PC-9 (cell line): ENCODE data around the gene SLC51A. TPM values are rescaled to one million over a fixed set of nuclear protein-coding genes. Genes with fewer than 3 reads are reported as not detected.

Source experiments
- BruUV-seq: library from RNA; stranded (reverse); fragments of 400-500 nt; replicated peaks from 2 replicates; lab custom pipeline; 2021; lab: Mats Ljungman, UMichigan
- CTCF ChIA-PET: fragments of 300-600 bp; sonication (Branson Sonifier 250); formaldehyde crosslinking; loops from one replicate; lab custom pipeline; 2022; ENCODE audit warnings: antibody characterized with exemption; lab: Charles Lee
- POLR2A ChIA-PET: fragments of 300-600 bp; sonication (Branson Sonifier 250); formaldehyde crosslinking; loops from one replicate; lab custom pipeline; 2022; ENCODE audit warnings: antibody characterized with exemption; ENCODE audit not compliant: unreplicated experiment; lab: Charles Lee
- DNase-seq, 2 experiments: peaks; one replicate each; pipeline versions ENCODE4 v3.0.0 to v3.0.0-alpha.2; 2015 to 2022; ENCODE audit warnings: mixed read lengths in 1 of 2
- H2AFZ ChIP-seq: fragments of 200-600 bp; sonication (generic); 2 replicates; pipeline ENCODE4 v1.8.1; 2017; ENCODE audit warnings: antibody characterized with exemption
- H3F3A ChIP-seq: fragments of 200-600 bp; sonication (generic); 2 replicates; pipeline ENCODE4 v1.8.1; 2017; ENCODE audit warnings: antibody characterized with exemption, mild to moderate bottlenecking, low read depth; ENCODE audit not compliant: insufficient read depth
- H3K27ac ChIP-seq: fragments of 200-600 bp; sonication (generic); 2 replicates; pipeline ENCODE4 v1.6.1; 2016; ENCODE audit warnings: mixed run types
- H3K27me3 ChIP-seq: fragments of 200-600 bp; sonication (generic); 2 replicates; pipeline ENCODE4 v1.6.1; 2016; ENCODE audit warnings: low read depth, mixed run types; ENCODE audit not compliant: insufficient read depth
- H3K36me3 ChIP-seq: fragments of 200-600 bp; sonication (generic); 2 replicates; pipeline ENCODE4 v1.6.1; 2016; ENCODE audit warnings: low read depth, mixed run types
- H3K4me1 ChIP-seq: fragments of 200-600 bp; sonication (generic); replicated peaks from 2 replicates; pipeline ENCODE4 v1.6.1; 2016; ENCODE audit warnings: mixed run types; ENCODE audit not compliant: insufficient read depth
- H3K4me2 ChIP-seq: fragments of 200-600 bp; sonication (generic); 2 replicates; pipeline ENCODE4 v1.6.1; 2017; ENCODE audit warnings: mixed run types
- H3K4me3 ChIP-seq: fragments of 200-600 bp; sonication (generic); 2 replicates; pipeline ENCODE4 v1.6.1; 2016; ENCODE audit warnings: mixed run types
- H3K79me2 ChIP-seq: fragments of 200-600 bp; sonication (generic); 2 replicates; pipeline ENCODE4 v1.6.1; 2017; ENCODE audit warnings: low read depth, mixed run types
- H3K9me2 ChIP-seq: fragments of 200-600 bp; sonication (generic); 2 replicates; pipeline ENCODE4 v1.8.1; 2017; ENCODE audit warnings: mild to moderate bottlenecking; ENCODE audit not compliant: insufficient read depth
- H3K9me3 ChIP-seq: fragments of 200-600 bp; sonication (generic); 2 replicates; pipeline ENCODE4 v1.8.1; 2016; ENCODE audit warnings: low read depth; ENCODE audit not compliant: insufficient read depth
- H4K20me1 ChIP-seq: fragments of 200-600 bp; sonication (generic); 2 replicates; pipeline ENCODE4 v1.8.1; 2017; ENCODE audit not compliant: insufficient read depth
- EZH2 ChIP-seq: fragments of 200-600 bp; sonication (generic); IDR thresholded peaks from 2 replicates; pipeline ENCODE4 v1.8.0; 2017; ENCODE audit warnings: antibody characterized with exemption, low read depth
- intact Hi-C: fragments of 100-400 bp; cut with micrococcal nuclease; formaldehyde crosslinking; loops from one replicate; pipeline ENCODE4 v1.10.0; 2022; ENCODE audit not compliant: unreplicated experiment
- total RNA-seq: library from RNA; stranded (reverse); gene quantifications from 2 replicates; pipeline ENCODE4 v1.2.3, GENCODE V29; 2021
- TF ChIP-seq, protein P1 (sequence below): fragments of 200-600 bp; sonication (generic); conservative IDR thresholded peaks from 2 replicates; pipeline ENCODE4 v1.6.1; 2017; ENCODE audit warnings: mixed run types, antibody characterized with exemption, mild to moderate bottlenecking, moderate library complexity

Gene SLC51A
- total RNA-seq, 1 experiment from 2014 or later, result 10.3 TPM

DNA sequence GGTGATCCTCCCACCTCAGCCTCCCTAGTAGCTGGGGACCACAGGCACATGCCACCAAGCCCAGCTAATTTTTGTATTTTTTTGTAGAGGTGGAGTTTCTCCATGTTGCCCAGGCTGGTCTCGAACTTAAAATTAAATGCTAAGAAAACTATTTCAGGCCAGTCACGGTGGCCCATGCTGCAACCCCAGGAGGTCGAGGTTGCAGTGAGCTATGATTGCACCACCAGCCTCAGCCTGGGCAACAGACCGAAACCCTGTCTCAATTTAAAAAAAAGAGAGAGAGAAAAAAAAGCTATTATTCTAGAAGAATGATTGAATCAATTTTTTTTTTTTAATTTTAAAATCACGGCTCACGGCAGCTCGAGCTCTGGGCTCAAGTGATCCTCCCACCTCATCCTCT is 4.7 kb downstream of the SLC51A start:
- CTCF ChIA-PET, result interaction anchor here (0.6 kb wide), 2 partner anchors 64 to 807 kb away, joined by 3 to 4 read pairs; no protein-coding TSS in a partner anchor
- intact Hi-C loops, result no loop called here
- POLR2A ChIA-PET, result interaction anchor here (0.6 kb wide), 1 partner anchor 71 kb away, joined by 3 read pairs; no protein-coding TSS in a partner anchor
- no peaks in the 10 kb centered on the region for H3K9me3 ChIP-seq
- no peaks in the 10 kb centered on the region for H3K79me2 ChIP-seq
- H3K27me3 ChIP-seq, result no peaks in the 10 kb centered on the region
- no peak overlapping the region for H3K4me3 ChIP-seq
- no peak overlapping the region for H3K27ac ChIP-seq
- H4K20me1 ChIP-seq, result no peaks in the 10 kb centered on the region
- BruUV-seq, result no TSS peak
- peaks cover 10% of the 10 kb centered on the region for H3K4me1 ChIP-seq
- DNase-seq, result no peak
- no peaks in the 10 kb centered on the region for H3K9me2 ChIP-seq
- H3K36me3 ChIP-seq, result no peaks in the 10 kb centered on the region
- H3F3A ChIP-seq, result no peaks in the 10 kb centered on the region
- TF ChIP-seq EZH2, result no peak
- TF ChIP-seq, protein P1, sequence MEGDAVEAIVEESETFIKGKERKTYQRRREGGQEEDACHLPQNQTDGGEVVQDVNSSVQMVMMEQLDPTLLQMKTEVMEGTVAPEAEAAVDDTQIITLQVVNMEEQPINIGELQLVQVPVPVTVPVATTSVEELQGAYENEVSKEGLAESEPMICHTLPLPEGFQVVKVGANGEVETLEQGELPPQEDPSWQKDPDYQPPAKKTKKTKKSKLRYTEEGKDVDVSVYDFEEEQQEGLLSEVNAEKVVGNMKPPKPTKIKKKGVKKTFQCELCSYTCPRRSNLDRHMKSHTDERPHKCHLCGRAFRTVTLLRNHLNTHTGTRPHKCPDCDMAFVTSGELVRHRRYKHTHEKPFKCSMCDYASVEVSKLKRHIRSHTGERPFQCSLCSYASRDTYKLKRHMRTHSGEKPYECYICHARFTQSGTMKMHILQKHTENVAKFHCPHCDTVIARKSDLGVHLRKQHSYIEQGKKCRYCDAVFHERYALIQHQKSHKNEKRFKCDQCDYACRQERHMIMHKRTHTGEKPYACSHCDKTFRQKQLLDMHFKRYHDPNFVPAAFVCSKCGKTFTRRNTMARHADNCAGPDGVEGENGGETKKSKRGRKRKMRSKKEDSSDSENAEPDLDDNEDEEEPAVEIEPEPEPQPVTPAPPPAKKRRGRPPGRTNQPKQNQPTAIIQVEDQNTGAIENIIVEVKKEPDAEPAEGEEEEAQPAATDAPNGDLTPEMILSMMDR, result no peak
- H3K4me2 ChIP-seq, result no peak overlapping the region
- no peak overlapping the region for H2AFZ ChIP-seq

GRCh38 chr3:196222876-196223595 is 6.7 kb downstream of the SLC51A start:
- Histone ChIP-seq H3K4me2 (no peak overlapping the region), H3F3A (no peaks in the 10 kb centered on the region), H3K27me3 (no peaks in the 10 kb centered on the region), H3K79me2 (no peaks in the 10 kb centered on the region), H2AFZ (no peak overlapping the region), H3K4me3 (no peak overlapping the region), H4K20me1 (no peaks in the 10 kb centered on the region), H3K9me2 (no peaks in the 10 kb centered on the region), H3K36me3 (no peaks in the 10 kb centered on the region), H3K9me3 (no peaks in the 10 kb centered on the region), H3K4me1 (peaks cover 8% of the 10 kb centered on the region), H3K27ac (no peak overlapping the region)
- intact Hi-C loops, result no loop called here
- TF ChIP-seq EZH2, result no peak
- TF ChIP-seq, protein P1, result no peak
- ChIA-PET POLR2A (no interaction called here), CTCF (no interaction called here)
- BruUV-seq, result no TSS peak
- no peak for DNase-seq

DNA sequence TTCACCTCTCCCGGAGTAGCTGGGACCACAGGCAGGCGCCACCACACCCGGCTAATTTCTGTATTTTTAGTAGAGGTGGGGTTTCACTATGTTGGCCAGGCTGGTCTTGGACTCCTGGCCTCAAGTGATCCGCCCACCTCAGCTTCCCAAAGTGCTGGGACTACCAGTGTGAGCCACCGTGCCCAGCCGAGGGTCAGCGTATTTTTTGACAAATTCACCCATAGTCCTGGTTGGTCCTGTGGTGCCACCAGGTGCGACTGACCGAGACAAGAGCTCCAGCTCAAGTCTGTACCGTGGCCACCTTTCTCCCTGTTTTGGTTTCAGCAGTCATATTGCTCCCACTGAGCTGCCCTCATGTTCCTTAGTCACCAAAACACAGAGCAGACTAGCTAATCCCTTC is 8.8 kb downstream of the SLC51A start:
- no peak overlapping the region for H3K4me2 ChIP-seq
- no peaks in the 10 kb centered on the region for H3F3A ChIP-seq
- no peak overlapping the region for H3K27ac ChIP-seq
- no peaks in the 10 kb centered on the region for H3K36me3 ChIP-seq
- H3K9me3 ChIP-seq, result no peaks in the 10 kb centered on the region
- no TSS peak for BruUV-seq
- no peak overlapping the region for H2AFZ ChIP-seq
- no peak for TF ChIP-seq EZH2
- TF ChIP-seq, protein P1, result no peak
- CTCF ChIA-PET, result interaction anchor here (1.1 kb wide), 1 partner anchor 151 kb away, joined by 3 read pairs; no protein-coding TSS in a partner anchor
- no peaks in the 10 kb centered on the region for H3K79me2 ChIP-seq
- no peaks in the 10 kb centered on the region for H4K20me1 ChIP-seq
- H3K4me1 ChIP-seq, result no peaks in the 10 kb centered on the region
- H3K9me2 ChIP-seq, result no peaks in the 10 kb centered on the region
- DNase-seq, result no peak
- H3K4me3 ChIP-seq, result no peak overlapping the region
- no peaks in the 10 kb centered on the region for H3K27me3 ChIP-seq
- intact Hi-C loops, result no loop called here
- POLR2A ChIA-PET, result no interaction called here
